Medulla oblongata (tissue), 1 donor: ENCODE data around the gene FOXO1.
A peak's percentile ranks its signal among the peaks of the same experiment; 100 is the strongest.

ENCODE experiments used
- DNase-seq: peaks from one replicate; pipeline ENCODE4 v3.0.0-alpha.2; 2015; ENCODE audit errors: extremely low spot score

FOXO1 gene

GRCh38 chr13:40666933-40667621 is 636 bp upstream of the FOXO1 start:
- peak; percentile 38 for DNase-seq

GRCh38 chr13:40665126-40666044 is 1.1 kb downstream of the FOXO1 start:
- peak; percentile 37 for DNase-seq

- peak; percentile 64 for DNase-seq
Measured at GRCh38 chr13:40664350-40665125, 1.9 kb downstream of the FOXO1 start.

- DNase-seq = peak; percentile 57
Measured at GRCh38 chr13:40664100-40664349, 2.4 kb downstream of the FOXO1 start.

- peak; percentile 21 for DNase-seq
Measured at GRCh38 chr13:40662866-40663265, 3.6 kb downstream of the FOXO1 start.

GRCh38 chr13:40661875-40662665 is 4.4 kb downstream of the FOXO1 start:
- DNase-seq = no peak

- DNase-seq = no peak
Measured at GRCh38 chr13:40660692-40661091, 5.7 kb downstream of the FOXO1 start.

GRCh38 chr13:40660141-40660664 is 6.2 kb downstream of the FOXO1 start:
- DNase-seq = peak; percentile 33

GRCh38 chr13:40657951-40658350 is 8.5 kb downstream of the FOXO1 start:
- DNase-seq = no peak

GRCh38 chr13:40657307-40657706 is 9.1 kb downstream of the FOXO1 start:
- no peak for DNase-seq

- DNase-seq = no peak
Measured at GRCh38 chr13:40656358-40656757, 10.1 kb downstream of the FOXO1 start.

- DNase-seq = no peak
Measured at GRCh38 chr13:40653527-40654318, 12.7 kb downstream of the FOXO1 start.

- DNase-seq = no peak
Measured at GRCh38 chr13:40652588-40652940, 13.9 kb downstream of the FOXO1 start.

- no peak for DNase-seq
Measured at GRCh38 chr13:40651866-40652587, 14.4 kb downstream of the FOXO1 start.

- DNase-seq = no peak
Measured at GRCh38 chr13:40648841-40649240, 17.6 kb downstream of the FOXO1 start.

- no peak for DNase-seq
Measured at GRCh38 chr13:40648040-40648439, 18.4 kb downstream of the FOXO1 start.

GRCh38 chr13:40644838-40645604 is 21.4 kb downstream of the FOXO1 start:
- peak; percentile 75 for DNase-seq

- no peak for DNase-seq
Measured at GRCh38 chr13:40640845-40641458, 25.5 kb downstream of the FOXO1 start.

- DNase-seq = no peak
Measured at GRCh38 chr13:40640202-40640601, 26.2 kb downstream of the FOXO1 start.
